HepG2 (cell line): ENCODE measurements around the gene C2orf81. TPM values are rescaled to one million over a fixed set of nuclear protein-coding genes. Genes with fewer than 3 reads are reported as not detected.

Source experiments
- ATAD3A ChIP-seq: sonication (generic); formaldehyde crosslinking; IDR thresholded peaks from 2 replicates; pipeline ENCODE4 v1.4.0; 2020; ENCODE audit warnings: missing genetic modification reagents
- GLI4 ChIP-seq: sonication (generic); formaldehyde crosslinking; IDR thresholded peaks from 2 replicates; pipeline ENCODE4 v1.5.1; 2020; ENCODE audit warnings: missing genetic modification reagents, mild to moderate bottlenecking, moderate library complexity, borderline replicate concordance
- HNRNPLL ChIP-seq: fragments of 200-400 bp; formaldehyde crosslinking; IDR thresholded peaks from 2 replicates; pipeline ENCODE4 v1.6.1; 2017; ENCODE audit warnings: mild to moderate bottlenecking, low read depth, low read length; ENCODE audit not compliant: poor library complexity, severe bottlenecking
- NONO ChIP-seq, 2 experiments: fragments of 450-650 bp in 1 of 2; sonication (generic) in 1 of 2; formaldehyde crosslinking in 1 of 2; IDR thresholded peaks in 1 of 2; conservative IDR thresholded peaks in 1 of 2; 2 replicates each; pipeline versions ENCODE4 v1.6.1 to v1.8.0; 2017 to 2022; ENCODE audit warnings: mild to moderate bottlenecking in 1 of 2, missing genetic modification reagents in 1 of 2, moderate library complexity in 1 of 2
- NRL ChIP-seq: sonication (generic); formaldehyde crosslinking; IDR thresholded peaks from 2 replicates; pipeline ENCODE4 v1.5.0; 2020; ENCODE audit warnings: missing genetic modification reagents, mild to moderate bottlenecking, moderate library complexity, borderline replicate concordance
- SIN3A ChIP-seq: IDR thresholded peaks from 2 replicates; pipeline ENCODE4 v1.6.1; 2011; ENCODE audit warnings: low read depth, mild to moderate bottlenecking, control low read depth, low read length, borderline replicate concordance
- ZBTB10 ChIP-seq: sonication (generic); formaldehyde crosslinking; IDR thresholded peaks from 2 replicates; pipeline ENCODE4 v1.4.0; 2020; ENCODE audit warnings: missing genetic modification reagents, borderline replicate concordance
- ZHX1 ChIP-seq: sonication (generic); formaldehyde crosslinking; IDR thresholded peaks from 2 replicates; pipeline ENCODE4 v1.8.1; 2022; ENCODE audit warnings: low read depth, mild to moderate bottlenecking, missing genetic modification reagents
- ZKSCAN1 ChIP-seq: fragments of 150-350 bp; IDR thresholded peaks from 2 replicates; pipeline ENCODE4 v1.6.1; 2014; ENCODE audit warnings: low read length
- ZMYM2 ChIP-seq: sonication (generic); formaldehyde crosslinking; IDR thresholded peaks from 2 replicates; pipeline ENCODE4 v1.8.0; 2022; ENCODE audit warnings: mild to moderate bottlenecking, missing genetic modification reagents
- ZMYM3 ChIP-seq: sonication (generic); formaldehyde crosslinking; IDR thresholded peaks from 2 replicates; pipeline ENCODE4 v1.5.1; 2020; ENCODE audit warnings: mild to moderate bottlenecking, missing genetic modification reagents
- ZNF205 ChIP-seq: IDR thresholded peaks from 2 replicates; pipeline ENCODE4 v1.6.1; 2018; ENCODE audit warnings: missing biosample characterization, missing genetic modification reagents
- ZNF318 ChIP-seq: sonication (generic); formaldehyde crosslinking; IDR thresholded peaks from 2 replicates; pipeline ENCODE4 v1.4.0; 2020; ENCODE audit warnings: mild to moderate bottlenecking, missing genetic modification reagents
- ZNF749 ChIP-seq: sonication (generic); formaldehyde crosslinking; IDR thresholded peaks from 2 replicates; pipeline ENCODE4 v1.8.0; 2022; ENCODE audit warnings: mild to moderate bottlenecking, missing genetic modification reagents, moderate library complexity, borderline replicate concordance
- polyA plus RNA-seq, 8 experiments: library from polyadenylated mRNA; depleted of rRNA in 3 of 8; stranded (reverse) in 7 of 8; unstranded in 1 of 8; fragments of >200 nt; fragmentation: Illumina TruSeq in 4 of 8; extraction: Trizol in 4 of 8; gene quantifications; 2 replicates each; pipeline versions ENCODE4 v1.2.1 to v1.2.3, GENCODE V29; 2011 to 2016; ENCODE audit warnings: low read depth in 4 of 8, missing spikeins in 1 of 8, mixed read lengths in 1 of 8; ENCODE audit not compliant: insufficient read depth in 1 of 8
- total RNA-seq, 5 experiments: library from RNA; depleted of rRNA; stranded (reverse); fragments of >200 nt; fragmentation: Illumina TruSeq; extraction: Trizol; gene quantifications; 2 replicates each; pipeline ENCODE4 v1.2.3, GENCODE V29; 2016; ENCODE audit warnings: low read depth in 1 of 5

The C2orf81 gene
- total and polyA plus RNA-seq, 2 of the 13 experiments (the other 11 are each of a cell fraction or from before 2014, with no cell fraction given), result 0.15 to 0.17 TPM

GRCh38 chr2:74441690-74442482, 20.5 kb upstream of the C2orf81 start, which contains the start of gene RTKN (continued):
- TF ChIP-seq ZNF749 (CRISPR knock-in tag), result peak; percentile 88
- TF ChIP-seq ZNF205 (CRISPR knock-in tag), result peak; percentile 47; the same call in 1 of the 2 replicates
- peak; percentile 67 for TF ChIP-seq HNRNPLL
- 0 out of 2 replicates have a peak, but pooled peaks have one; percentile 46 for TF ChIP-seq ATAD3A (CRISPR knock-in tag)
- TF ChIP-seq ZMYM3 (CRISPR knock-in tag), result no peak
- TF ChIP-seq ZKSCAN1, result no peak
- TF ChIP-seq ZMYM2, result no peak
- peak; percentile 93 for TF ChIP-seq SIN3A
- TF ChIP-seq ZNF318 (CRISPR knock-in tag), result peak; percentile 52; the same call in 1 of the 2 replicates
- no peak; the same call in 1 of the 2 replicates for TF ChIP-seq ZBTB10 (CRISPR knock-in tag)
- TF ChIP-seq ZHX1 (CRISPR knock-in tag), result no peak
- TF ChIP-seq NRL (CRISPR knock-in tag), result no peak; the same call in none of the 2 replicates
- TF ChIP-seq NONO (IDR thresholded peaks at IDR 0.05), result no peak
- TF ChIP-seq NONO (CRISPR knock-in tag; conservative IDR thresholded peaks at IDR 0.05), result peak; percentile 92
- TF ChIP-seq GLI4 (CRISPR knock-in tag), result peak; percentile 96; the same call in 1 of the 2 replicates
